WI38 (cell line): ENCODE data around the gene PTCH1.

ENCODE experiments used
- H3K4me3 ChIP-seq: 2 replicates; pipeline ENCODE4 v1.5.1; 2011; ENCODE audit warnings: low read depth, mild to moderate bottlenecking, control low read depth, low read length
- CTCF ChIP-seq: IDR thresholded peaks from 2 replicates; pipeline ENCODE4 v1.5.1; 2012; ENCODE audit warnings: low read depth, mild to moderate bottlenecking, control low read depth, low read length

PTCH1 gene

GRCh38 chr9:95455714-95456113 lies 61.1 kb downstream of the PTCH1 start:
- no peak for TF ChIP-seq CTCF
- H3K4me3 ChIP-seq, result no peak overlapping the region

GRCh38 chr9:95452176-95452575 lies 64.6 kb downstream of the PTCH1 start:
- TF ChIP-seq CTCF, result no peak
- H3K4me3 ChIP-seq, result no peak overlapping the region

- no peak for TF ChIP-seq CTCF
- H3K4me3 ChIP-seq, result no peak overlapping the region
These were observed 65.7 kb downstream of the PTCH1 start for GRCh38 chr9:95451065-95451426.

- TF ChIP-seq CTCF, result no peak
- no peak overlapping the region for H3K4me3 ChIP-seq
These were observed 66.4 kb downstream of the PTCH1 start for GRCh38 chr9:95450171-95451064.

GRCh38 chr9:95449016-95449415 lies 67.8 kb downstream of the PTCH1 start:
- H3K4me3 ChIP-seq, result no peak overlapping the region
- no peak for TF ChIP-seq CTCF

GRCh38 chr9:95447660-95448420 lies 68.9 kb downstream of the PTCH1 start:
- no peak for TF ChIP-seq CTCF
- H3K4me3 ChIP-seq, result no peak overlapping the region

GRCh38 chr9:95446984-95447383 lies 69.8 kb downstream of the PTCH1 start:
- TF ChIP-seq CTCF, result no peak
- no peak overlapping the region for H3K4me3 ChIP-seq
